Spinal cord (tissue), 10 donors: ENCODE measurements around the gene NUDT7. TPM values are rescaled to one million over a fixed set of nuclear protein-coding genes. Genes with fewer than 3 reads are reported as not detected.

Source experiments
- DNase-seq, 6 donors: peaks; one replicate each; pipeline versions ENCODE4 v3.0.0 to v3.0.0-alpha.2; 2013 to 2015; ENCODE audit warnings: low spot score in 6 of 6, low read depth in 4 of 6
- H3K27ac ChIP-seq: one replicate; pipeline ENCODE4 v1.5.1; 2013; ENCODE audit warnings: low read depth, low read length, control low read depth
- H3K27me3 ChIP-seq: one replicate; pipeline ENCODE4 v1.6.1; 2013; ENCODE audit warnings: low read length; ENCODE audit not compliant: control insufficient read depth, insufficient read depth
- H3K36me3 ChIP-seq: one replicate; pipeline ENCODE4 v1.6.1; 2013; ENCODE audit warnings: low read length; ENCODE audit not compliant: control insufficient read depth, insufficient read depth
- H3K4me1 ChIP-seq: one replicate; pipeline ENCODE4 v1.6.1; 2013; ENCODE audit warnings: low read length; ENCODE audit not compliant: control insufficient read depth, insufficient read depth
- H3K4me3 ChIP-seq: one replicate; pipeline ENCODE4 v1.5.1; 2013; ENCODE audit warnings: low read depth, low read length, control low read depth
- H3K9me3 ChIP-seq: one replicate; pipeline ENCODE4 v1.6.1; 2013; ENCODE audit warnings: low read length; ENCODE audit not compliant: control insufficient read depth, insufficient read depth
- WGBS: methylation state at CpG from one replicate; pipeline ENCODE4 v1.1.5; 2013; ENCODE audit warnings: missing lambda C conversion rate; ENCODE audit not compliant: insufficient coverage; 5-methylcytosine and 5-hydroxymethylcytosine counted together
- polyA plus RNA-seq, 2 donors: library from polyadenylated mRNA; unstranded; fragments of 120-200 nt; gene quantifications; one replicate each; pipeline ENCODE4 v1.2.1, GENCODE V29; 2013; ENCODE audit not compliant: insufficient read length in 2 of 2
- total RNA-seq, 2 donors: library from RNA; depleted of rRNA in 1 of 2; stranded (reverse); fragments of 120-200 nt in 1 of 2; fragments of >200 nt in 1 of 2; gene quantifications; one replicate each; pipeline versions ENCODE4 v1.2.3 to v1.2.4, GENCODE V29; 2013 to 2014
- donor health status: healthy.

Gene NUDT7
- total and polyA plus RNA-seq, 4 donors: 5.9 to 13.6 (median 7.0) TPM

DNA sequence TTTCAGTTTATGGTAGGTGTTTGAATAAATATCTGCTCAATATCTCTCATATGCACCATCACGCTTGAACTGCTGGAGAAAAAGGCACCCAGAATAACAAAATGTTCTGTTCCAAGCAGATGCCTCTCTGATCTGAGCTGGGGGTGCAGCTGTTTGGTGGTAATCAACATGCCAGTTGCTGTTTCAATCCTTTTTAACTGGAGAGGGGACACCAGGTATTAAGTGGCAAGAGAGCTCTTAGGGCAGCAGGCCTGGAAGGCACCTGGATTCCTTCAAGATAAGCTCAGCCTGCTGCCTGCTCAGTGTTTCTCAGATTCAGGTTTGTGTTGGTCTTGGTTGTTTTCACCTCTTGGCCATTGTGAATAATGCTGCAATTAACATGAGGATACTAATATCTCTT, 38.9 kb downstream of the NUDT7 start:
- no peaks in the 10 kb centered on the region for H3K4me1 ChIP-seq
- WGBS: no CpG with 5 or more reads among the region's 1 CpG

GRCh38 chr16:77762262-77762661, 39.9 kb downstream of the NUDT7 start:
- no peak for DNase-seq
- WGBS: 77% methylated on average over 2 of the region's 2 CpGs
- no peaks in the 10 kb centered on the region for H3K4me1 ChIP-seq
- no peaks in the 10 kb centered on the region for H3K27me3 ChIP-seq
- H3K4me3 ChIP-seq: no peak overlapping the region
- no peak overlapping the region for H3K27ac ChIP-seq
- H3K9me3 ChIP-seq: no peaks in the 10 kb centered on the region
- no peaks in the 10 kb centered on the region for H3K36me3 ChIP-seq

More for the DNA sequence above, 38.9 kb downstream of the NUDT7 start:
- DNase-seq: no peak
- Histone ChIP-seq H3K27me3 (no peaks in the 10 kb centered on the region), H3K36me3 (no peaks in the 10 kb centered on the region), H3K9me3 (no peaks in the 10 kb centered on the region), H3K27ac (no peak overlapping the region), H3K4me3 (no peak overlapping the region)

DNA sequence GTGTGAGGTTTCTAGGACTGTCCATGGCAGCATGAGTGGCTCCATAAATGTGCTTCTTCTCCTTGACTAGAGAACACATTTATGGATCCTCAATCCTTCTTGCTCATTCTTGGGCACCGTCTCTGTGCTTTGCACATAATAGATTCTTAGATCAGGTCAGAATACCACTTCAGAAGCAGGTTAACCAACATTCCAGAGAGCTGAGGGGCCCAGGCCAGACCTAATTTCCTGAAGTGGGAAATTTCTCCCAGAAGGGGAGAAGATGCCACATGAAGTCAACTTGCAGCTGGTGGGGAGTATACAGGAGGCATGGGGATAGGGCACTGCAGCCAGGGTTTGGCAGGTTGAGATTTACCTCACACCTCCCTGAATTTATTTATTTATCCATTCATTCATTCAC, 41.7 kb downstream of the NUDT7 start:
- no peaks in the 10 kb centered on the region for H3K27me3 ChIP-seq
- H3K9me3 ChIP-seq: no peaks in the 10 kb centered on the region
- H3K27ac ChIP-seq: no peak overlapping the region
- no peaks in the 10 kb centered on the region for H3K4me1 ChIP-seq
- H3K36me3 ChIP-seq: no peaks in the 10 kb centered on the region
- 60% methylated on average over 1 of the region's 1 CpG for WGBS
- no peak for DNase-seq
- H3K4me3 ChIP-seq: no peak overlapping the region

DNA sequence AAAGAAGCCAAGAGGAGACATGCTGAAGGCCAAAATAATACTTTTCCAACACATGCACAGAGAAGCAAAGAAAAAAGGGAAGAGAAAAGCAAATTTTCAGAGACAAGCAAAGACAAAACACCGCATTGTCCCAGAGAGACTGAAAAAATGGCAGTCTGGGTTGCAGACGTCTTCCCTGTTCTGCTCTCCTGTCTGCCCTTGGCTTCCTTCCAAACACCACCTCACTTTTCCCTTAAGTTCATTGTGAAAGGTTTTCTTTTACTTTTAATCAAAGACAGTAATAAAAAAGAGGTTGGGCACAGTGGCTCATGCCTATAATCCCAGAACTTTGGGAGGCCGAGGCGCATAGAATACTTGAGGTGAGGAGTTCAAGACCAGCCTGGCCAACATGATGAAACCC, 44.9 kb downstream of the NUDT7 start:
- H3K4me1 ChIP-seq: no peaks in the 10 kb centered on the region
- no peaks in the 10 kb centered on the region for H3K36me3 ChIP-seq
- no peak overlapping the region for H3K27ac ChIP-seq
- no CpG with 5 or more reads among the region's 4 CpGs for WGBS
- H3K4me3 ChIP-seq: no peak overlapping the region
- no peak for DNase-seq
- H3K9me3 ChIP-seq: no peaks in the 10 kb centered on the region
- H3K27me3 ChIP-seq: no peaks in the 10 kb centered on the region

GRCh38 chr16:77767826-77768225, 45.5 kb downstream of the NUDT7 start:
- H3K4me3 ChIP-seq: no peak overlapping the region
- no peaks in the 10 kb centered on the region for H3K36me3 ChIP-seq
- DNase-seq: no peak
- no peaks in the 10 kb centered on the region for H3K27me3 ChIP-seq
- no peaks in the 10 kb centered on the region for H3K9me3 ChIP-seq
- 50% methylated on average over 1 of the region's 3 CpGs for WGBS
- no peak overlapping the region for H3K27ac ChIP-seq
- no peaks in the 10 kb centered on the region for H3K4me1 ChIP-seq

GRCh38 chr16:77775911-77776909, 53.9 kb downstream of the NUDT7 start:
- WGBS: 83% methylated on average over 2 of the region's 6 CpGs
- Histone ChIP-seq H3K4me1 (no peaks in the 10 kb centered on the region), H3K4me3 (no peak overlapping the region), H3K27me3 (no peaks in the 10 kb centered on the region), H3K36me3 (no peaks in the 10 kb centered on the region), H3K27ac (no peak overlapping the region), H3K9me3 (no peaks in the 10 kb centered on the region)
- DNase-seq: no peak

DNA sequence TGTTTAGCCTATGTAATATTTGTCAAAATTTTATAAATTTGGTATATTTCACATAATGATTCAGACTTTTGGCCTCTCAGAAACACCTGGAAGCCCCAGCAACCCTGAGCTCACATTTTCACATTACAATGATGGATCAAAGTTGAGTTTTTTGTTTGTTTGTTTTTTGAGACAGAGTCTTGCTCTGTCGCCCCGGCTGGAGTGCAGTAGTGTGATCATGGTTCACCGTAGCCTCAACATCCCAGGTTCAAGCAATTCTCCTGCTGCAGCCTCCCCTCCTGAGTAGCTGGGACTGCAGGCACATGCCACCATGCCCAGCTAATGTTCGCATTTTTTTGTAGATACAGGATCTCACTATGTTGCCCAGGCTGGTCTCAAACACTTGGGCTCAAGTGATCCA, 55.4 kb downstream of the NUDT7 start:
- no peaks in the 10 kb centered on the region for H3K9me3 ChIP-seq
- no peak overlapping the region for H3K4me3 ChIP-seq
- H3K27me3 ChIP-seq: no peaks in the 10 kb centered on the region
- 100% methylated on average over 4 of the region's 4 CpGs for WGBS
- H3K36me3 ChIP-seq: no peaks in the 10 kb centered on the region
- H3K27ac ChIP-seq: no peak overlapping the region
- H3K4me1 ChIP-seq: no peaks in the 10 kb centered on the region
- DNase-seq: no peak

DNA sequence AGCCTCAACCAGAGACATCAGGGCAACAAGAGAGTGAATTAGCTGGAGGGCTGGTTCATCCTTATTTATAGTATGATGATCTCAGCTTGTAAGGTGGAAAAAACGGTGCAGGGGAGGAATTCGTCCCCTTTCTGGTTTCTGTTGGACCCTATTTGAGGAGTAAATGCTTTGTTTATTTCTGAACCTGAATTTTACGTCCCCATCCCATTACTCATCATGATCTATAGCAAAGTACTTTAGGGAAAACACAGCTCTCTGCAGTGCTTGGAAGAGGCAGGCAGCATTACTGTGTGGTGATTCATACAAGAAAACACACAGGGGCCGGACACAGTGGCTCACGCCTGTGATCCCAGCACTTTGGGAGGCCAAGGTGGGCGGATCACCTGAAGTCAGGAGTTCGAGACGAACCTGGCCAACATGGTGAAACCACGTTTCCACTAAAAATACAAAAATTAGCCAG, 58.1 kb downstream of the NUDT7 start:
- H3K27me3 ChIP-seq: no peaks in the 10 kb centered on the region
- H3K27ac ChIP-seq: no peak overlapping the region
- H3K36me3 ChIP-seq: no peaks in the 10 kb centered on the region
- H3K9me3 ChIP-seq: no peaks in the 10 kb centered on the region
- H3K4me3 ChIP-seq: no peak overlapping the region
- no peak for DNase-seq
- 92% methylated on average over 5 of the region's 9 CpGs for WGBS
- H3K4me1 ChIP-seq: no peaks in the 10 kb centered on the region

GRCh38 chr16:77781091-77781490, 58.8 kb downstream of the NUDT7 start:
- Histone ChIP-seq H3K27me3 (no peaks in the 10 kb centered on the region), H3K9me3 (no peaks in the 10 kb centered on the region), H3K4me3 (no peak overlapping the region), H3K36me3 (no peaks in the 10 kb centered on the region), H3K27ac (no peak overlapping the region), H3K4me1 (no peaks in the 10 kb centered on the region)
- DNase-seq: no peak

- Histone ChIP-seq H3K4me3 (no peak overlapping the region), H3K27ac (no peak overlapping the region), H3K36me3 (no peaks in the 10 kb centered on the region), H3K4me1 (no peaks in the 10 kb centered on the region), H3K27me3 (no peaks in the 10 kb centered on the region), H3K9me3 (no peaks in the 10 kb centered on the region)
- WGBS: 63% methylated on average over 1 of the region's 2 CpGs
- DNase-seq: no peak
Measured at GRCh38 chr16:77782694-77783093, 60.4 kb downstream of the NUDT7 start.
